ENCODE results near the gene PKD1. TPM values are rescaled to one million over a fixed set of nuclear protein-coding genes. Genes with fewer than 3 reads are reported as not detected.
"Not testable (repeated sequence)": the region's sequence is repeated elsewhere in the genome, so short reads cannot be mapped to it uniquely, and the experiment has no call there.

Gene PKD1
- polyA plus RNA-seq, 4 donors, result 55.0 to 101 (median 69.2) TPM

DNA sequence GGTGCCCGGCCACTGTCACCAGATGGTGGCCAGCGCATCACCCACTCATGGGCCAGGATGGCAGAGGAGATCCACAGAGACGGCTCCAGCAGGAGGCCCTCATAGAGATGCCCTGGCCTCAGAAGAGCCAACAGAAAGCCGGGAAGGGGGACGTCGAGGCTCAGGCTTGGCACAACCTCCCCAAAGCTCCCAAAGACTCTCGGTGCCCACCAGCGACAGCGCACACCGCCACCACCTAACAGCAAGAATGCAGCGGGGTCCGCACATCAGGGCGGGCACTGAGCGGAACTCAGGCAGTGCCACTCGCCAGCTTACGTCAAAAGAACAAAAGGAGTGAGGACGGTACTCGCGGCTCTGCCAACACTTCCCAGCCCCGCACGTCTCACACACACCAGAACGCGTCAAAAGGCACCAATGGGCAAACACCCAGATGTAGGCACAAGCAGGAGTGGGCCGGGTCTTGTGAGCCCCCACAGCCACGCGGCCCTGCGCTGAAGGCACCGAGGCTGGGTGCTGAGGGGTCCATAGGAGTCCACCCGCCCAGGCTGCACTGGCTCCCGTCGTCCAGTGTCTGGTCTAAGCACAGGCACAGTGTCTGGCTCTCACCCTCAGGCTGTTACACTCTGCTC lies 8.7 kb downstream of the PKD1 start:
- not testable (repeated sequence) for DNase-seq (ENCODE audit: low read depth in 4 of 4, low spot score in 3 of 4)

DNA sequence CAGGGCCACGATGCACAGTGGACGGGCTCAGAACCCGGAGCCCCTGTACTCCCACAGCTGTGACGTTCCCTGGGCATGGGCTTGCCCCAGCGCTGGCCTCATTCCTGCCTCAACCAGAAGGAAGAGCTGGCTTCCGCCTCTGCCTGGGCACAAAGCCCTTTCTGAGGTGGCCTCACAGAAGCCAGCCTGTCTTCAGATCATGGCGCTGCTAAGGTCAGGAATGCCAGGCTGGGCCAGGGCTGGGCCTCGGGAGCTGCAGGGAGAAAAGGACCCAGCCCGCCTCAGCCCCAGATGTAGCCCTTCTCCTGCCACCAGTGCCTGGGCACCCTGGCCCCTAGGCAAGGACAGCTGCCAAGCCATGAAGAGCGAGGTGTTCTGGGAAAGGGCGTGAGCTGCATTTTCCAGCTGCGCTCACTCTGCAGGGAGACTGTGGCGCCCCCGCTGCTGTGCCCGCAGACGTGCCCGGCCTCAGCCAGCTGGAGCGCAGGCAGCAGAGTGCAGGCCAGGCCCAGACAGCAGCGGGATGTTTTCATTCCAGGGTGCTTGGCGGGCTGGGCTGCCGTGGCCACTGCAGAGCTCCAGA lies 9.4 kb downstream of the PKD1 start:
- not testable (repeated sequence) for DNase-seq (ENCODE audit: low read depth in 4 of 4, low spot score in 3 of 4)

DNA sequence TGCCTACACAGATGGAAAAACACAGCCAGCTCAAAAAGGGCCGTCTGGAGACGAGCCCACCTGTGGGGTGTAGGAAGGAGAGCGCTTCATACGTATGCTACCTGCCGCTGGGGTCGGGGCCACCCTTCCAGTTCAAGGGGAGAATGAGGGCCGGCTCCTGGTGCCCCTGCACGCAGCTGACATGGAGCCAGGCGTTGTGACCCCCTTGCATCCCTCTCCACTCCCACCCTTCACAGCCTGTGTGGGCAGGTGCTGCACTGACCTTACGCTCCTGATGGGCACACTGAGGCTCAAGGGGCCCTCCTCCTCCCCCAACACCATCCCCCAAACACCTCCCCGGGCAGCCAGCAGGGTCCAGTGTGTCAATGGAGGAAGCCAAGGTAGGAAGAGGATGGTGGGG lies 10.1 kb downstream of the PKD1 start:
- not testable (repeated sequence) for DNase-seq (ENCODE audit: low read depth in 4 of 4, low spot score in 3 of 4)

DNA sequence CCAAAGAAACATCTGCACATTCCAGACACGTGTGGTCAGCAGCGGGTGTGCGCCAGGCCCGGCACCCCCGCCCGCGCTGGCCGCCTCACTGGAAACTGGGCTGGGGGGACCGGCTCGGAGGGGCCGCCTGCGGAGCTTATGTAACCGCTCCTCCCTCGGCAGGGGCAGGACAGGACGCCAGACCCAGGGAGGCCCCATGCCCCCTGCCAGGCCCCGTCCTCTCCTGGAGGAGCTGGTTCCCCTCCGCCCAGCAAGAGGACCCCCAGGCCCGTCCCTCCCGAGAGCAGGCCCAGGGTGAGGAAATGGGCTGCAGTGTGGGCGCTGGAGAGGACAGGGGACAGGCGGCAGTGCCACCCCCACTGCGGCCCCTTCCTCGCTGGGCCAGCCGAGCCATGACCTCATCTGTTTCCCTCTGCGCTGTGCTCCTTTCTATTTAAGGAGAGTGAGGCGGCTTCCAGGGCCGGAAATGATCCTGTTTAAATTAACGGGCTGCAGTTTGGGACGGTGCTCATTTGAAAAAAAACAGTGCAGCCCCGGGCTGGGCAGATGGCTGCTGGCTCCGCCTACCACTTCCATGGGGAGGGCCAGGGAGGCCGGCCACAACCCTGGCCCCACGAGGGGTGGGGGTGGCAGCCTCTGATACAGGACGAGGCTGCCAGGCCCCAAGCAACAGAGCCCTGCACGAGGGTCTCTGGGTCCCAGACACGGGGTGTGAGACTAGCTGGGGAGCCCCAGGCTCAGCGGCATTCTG lies 10.8 kb downstream of the PKD1 start:
- peak in 1 of 4 donors; percentile 31 for DNase-seq (ENCODE audit: low read depth in 4 of 4, low spot score in 3 of 4)

DNA sequence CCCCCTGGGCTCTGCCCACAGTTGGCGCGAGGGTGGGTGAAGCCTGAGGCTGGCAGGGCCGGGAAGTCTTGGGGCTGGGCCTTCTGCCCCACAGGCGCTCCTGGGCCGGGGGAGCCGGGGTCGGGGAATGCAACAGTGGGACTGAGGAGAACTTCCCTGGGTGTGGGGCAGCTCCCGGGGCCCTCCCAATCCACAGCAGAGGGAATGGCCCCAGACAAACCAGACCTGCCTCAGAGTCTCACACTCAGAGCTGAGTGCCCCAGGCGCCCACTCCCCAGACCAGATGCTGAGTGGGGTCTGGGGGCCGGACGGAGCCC lies 11.4 kb downstream of the PKD1 start:
- not testable (repeated sequence) for DNase-seq (ENCODE audit: low read depth in 4 of 4, low spot score in 3 of 4)

DNA sequence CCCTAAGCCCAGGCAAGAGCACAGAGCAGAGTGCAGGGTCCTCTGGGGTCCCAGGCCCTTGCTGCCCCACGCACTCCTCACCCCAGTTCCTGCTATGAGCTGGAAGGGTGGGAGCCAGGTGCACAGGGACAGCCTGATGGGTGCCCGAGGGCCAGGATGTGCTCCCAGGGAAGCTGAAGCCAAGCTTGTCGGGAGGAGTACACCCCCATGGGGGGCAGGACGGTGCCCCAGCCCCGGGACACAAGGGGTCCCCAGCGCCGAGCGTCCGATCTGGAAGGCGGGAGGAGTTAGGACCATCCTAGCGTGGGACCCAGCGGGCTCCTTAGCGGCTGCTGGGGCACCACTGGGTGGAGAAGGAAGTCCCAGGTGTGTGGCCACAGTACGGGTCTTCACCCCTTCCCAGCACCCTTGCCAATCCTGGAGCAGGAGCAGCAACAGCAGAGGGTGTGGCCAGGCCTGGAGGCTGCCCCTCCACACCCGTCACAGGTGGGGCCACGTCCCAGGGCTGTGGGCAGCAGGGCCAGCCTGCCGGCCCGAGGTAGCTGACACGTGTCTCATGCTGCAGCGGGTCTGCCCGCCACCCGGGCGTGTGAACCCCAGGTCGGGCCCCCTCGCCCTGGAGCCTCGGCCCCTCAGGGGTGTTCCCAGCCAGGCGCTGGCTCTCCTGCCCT lies 11.9 kb downstream of the PKD1 start:
- not testable (repeated sequence) for DNase-seq (ENCODE audit: low read depth in 4 of 4, low spot score in 3 of 4)

DNA sequence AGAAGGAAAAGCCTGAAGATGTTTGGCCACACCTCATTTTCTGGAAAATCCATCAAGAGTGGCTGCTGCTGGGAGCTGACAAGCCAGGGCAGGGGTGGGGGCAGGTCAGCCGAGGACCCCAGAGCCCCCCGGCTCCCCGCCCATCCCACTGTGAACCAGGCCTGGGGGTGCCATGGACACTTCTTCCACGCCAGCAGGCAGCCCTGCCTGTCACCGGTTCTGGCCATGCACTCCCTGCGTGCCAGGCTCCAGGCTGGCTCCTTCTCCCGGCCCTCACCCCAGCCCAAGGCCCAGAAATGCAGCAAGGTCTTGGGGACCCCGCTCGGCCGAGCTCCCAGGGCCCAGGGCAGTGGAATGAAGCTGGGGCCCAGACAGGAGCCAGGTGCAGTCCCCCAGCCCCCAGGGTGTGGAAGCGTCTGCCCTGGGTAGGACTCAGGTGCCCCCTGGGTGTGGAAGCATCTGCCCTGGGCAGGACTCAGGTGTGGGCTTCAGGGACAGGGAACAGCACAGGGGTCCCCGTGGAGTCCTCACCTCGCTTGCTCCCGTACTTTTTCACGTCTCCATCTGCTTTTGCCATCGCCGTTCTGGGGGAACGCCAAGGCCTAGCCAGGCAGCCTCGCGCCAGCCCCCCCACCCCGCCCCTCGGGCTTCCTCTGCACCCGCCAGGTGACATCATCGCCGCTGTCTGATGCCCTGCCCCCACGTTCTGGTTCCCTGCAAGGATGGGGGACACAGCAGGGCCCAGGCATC lies 12.6 kb downstream of the PKD1 start:
- not testable (repeated sequence) for DNase-seq (ENCODE audit: low read depth in 4 of 4, low spot score in 3 of 4)

DNA sequence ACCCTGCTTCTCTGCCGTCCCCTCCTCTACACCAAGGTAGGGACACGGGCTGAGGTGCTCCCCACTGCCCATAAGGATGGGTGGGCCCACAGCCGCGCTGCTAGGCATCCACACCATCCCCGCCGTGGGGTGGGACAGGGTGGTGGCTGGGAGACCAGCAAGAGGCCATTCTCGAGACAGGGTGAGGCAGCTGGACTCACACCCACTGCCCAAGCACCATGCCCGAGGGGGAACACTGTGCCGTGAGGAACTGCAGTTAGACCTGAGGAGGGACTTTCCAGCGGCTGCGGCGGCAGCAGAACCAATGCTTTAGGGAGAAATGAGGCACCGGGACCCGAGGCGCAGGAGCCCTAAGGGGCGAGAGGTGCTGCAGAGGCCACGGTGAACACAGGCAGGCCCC lies 13.3 kb downstream of the PKD1 start:
- no peak for DNase-seq (ENCODE audit: low read depth in 4 of 4, low spot score in 3 of 4)

DNA sequence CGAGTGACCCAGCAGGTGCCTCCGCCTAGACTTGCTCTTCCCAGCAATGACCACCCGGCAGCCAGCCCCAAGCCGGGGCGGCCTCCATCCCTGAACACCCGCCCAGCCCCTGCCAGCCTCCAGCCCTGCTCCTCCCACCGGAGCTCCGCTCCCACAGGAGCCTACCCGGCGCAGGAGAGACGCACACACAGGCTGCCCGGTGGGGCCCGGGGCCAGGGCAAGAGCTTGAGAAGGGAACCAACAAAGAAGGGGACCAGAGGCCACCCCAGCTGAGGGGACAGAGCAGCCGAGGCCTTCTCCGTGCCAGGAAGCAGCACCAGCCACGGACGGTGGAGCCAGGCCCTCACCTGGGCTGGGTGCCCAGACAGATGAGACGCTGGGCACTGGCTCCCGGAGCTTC lies 13.8 kb downstream of the PKD1 start:
- no peak for DNase-seq (ENCODE audit: low read depth in 4 of 4, low spot score in 3 of 4)

DNA sequence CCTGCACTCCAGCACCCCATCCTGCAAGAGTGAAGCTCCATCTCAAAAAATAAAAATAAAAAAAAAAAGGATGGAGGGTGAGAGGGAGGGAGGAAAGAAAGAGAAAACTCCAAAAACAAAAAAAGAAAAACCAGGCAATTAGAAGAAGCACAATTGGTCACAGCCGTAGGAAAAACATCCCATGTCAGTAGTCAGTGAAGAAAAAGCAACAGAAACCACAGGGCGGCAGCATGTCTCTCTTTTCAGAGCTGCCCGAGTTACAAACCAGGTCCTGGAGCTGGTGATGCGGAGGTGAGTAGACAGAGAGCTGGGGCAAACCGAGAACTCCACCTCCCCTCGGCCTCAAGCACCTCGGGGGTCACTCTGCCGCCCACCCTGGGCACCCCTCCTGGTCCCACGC lies 14.4 kb downstream of the PKD1 start:
- not testable (repeated sequence) for DNase-seq (ENCODE audit: low read depth in 4 of 4, low spot score in 3 of 4)

DNA sequence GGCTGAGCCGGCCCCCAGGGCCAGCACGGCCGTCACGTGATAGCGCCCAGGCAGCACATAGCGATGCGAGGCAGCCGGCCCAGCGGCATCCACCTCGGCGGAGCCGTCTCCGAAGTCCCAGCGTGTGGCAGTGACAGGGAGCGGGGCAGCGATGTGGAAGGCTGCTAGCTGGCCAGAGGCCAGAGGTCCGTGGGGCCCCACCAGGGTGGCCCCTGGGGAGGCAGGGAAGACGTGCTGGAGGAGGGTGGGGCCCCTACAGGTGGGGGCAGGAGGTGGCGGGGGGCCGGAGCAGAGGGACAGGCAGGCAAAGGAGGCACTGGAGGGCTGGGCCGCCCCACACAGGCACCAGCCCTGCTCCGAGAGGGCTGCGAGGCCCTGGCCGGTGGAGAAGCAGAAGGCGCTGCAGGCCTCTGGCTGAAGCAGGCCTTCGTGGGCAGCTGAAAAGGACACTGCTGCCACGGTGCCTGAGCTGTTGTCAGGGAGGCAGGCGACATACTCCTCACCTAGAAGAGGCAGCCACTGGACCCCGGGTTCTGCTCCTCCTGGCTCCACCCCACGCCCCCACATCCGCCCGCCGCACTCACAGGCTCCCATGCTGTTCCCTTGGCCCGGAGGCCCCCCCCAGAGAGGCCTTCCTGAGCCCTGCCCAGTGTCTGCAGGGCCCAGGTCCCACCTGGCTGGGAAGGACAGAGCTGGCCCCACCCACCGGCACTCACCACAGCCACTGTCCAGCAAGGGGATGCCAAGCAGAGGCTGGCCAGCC lies 17.6 kb downstream of the PKD1 start:
- not testable (repeated sequence) for DNase-seq (ENCODE audit: low read depth in 4 of 4, low spot score in 3 of 4)

DNA sequence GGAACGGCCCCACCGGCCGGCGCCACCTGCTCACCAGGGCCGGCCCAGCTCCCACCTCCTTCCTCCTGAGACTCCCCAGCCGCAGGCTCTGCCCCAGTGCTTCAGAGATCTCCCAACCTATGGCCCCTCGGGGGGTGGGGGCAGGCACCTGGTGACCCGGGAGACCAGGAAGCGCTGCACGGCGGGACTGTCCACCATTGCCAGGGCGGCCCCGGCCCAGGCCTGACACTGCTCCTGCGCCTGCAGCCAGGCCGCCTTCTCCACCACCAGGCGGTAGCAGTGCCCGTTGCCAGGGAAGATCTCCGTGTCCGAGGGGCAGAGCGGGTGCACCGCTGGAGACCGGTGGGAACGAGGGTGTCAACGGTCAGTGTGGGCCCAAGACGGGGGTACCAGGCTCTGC lies 18.4 kb downstream of the PKD1 start:
- not testable (repeated sequence) for DNase-seq (ENCODE audit: low read depth in 4 of 4, low spot score in 3 of 4)

DNA sequence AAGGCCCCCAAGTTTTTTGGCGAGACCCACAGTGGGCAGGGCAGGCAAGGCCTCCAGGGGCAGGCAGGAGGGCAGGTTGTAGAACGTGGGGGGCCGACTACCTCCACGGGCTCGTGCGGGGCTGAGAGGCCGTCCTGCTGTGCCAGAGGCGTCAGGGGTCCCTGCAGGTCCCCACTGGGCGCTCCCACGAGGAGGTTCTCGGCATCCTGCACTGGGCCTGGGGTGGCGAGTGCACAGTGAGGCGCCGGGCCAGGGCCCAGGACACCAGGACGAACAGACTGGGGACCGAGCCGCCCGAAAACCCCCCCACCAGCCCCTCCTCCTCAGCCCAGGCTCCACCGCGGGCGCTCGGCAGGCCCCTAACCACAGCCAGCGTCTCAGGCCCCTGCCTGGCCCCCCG lies 19.3 kb downstream of the PKD1 start:
- not testable (repeated sequence) for DNase-seq (ENCODE audit: low read depth in 4 of 4, low spot score in 3 of 4)

DNA sequence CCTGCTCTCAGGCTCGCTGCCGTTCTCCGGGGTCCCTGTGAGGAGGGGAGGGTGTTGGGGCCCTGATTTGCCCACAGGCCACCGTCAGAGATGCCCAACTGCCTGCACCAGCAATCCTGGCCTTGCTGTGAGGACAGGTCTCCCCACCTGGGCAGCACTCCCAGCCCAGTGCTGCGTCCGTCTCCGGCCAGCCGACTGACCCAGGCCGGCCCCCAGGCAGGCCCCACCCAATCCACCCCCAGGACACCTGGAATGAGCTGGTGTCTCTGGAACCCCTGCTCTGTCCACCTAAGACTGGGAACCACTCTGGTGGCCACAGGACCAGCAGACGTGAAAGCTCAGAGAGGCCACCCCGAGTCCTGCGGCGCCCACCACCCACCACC lies 20.1 kb downstream of the PKD1 start:
- no peak for DNase-seq (ENCODE audit: low read depth in 4 of 4, low spot score in 3 of 4)

DNA sequence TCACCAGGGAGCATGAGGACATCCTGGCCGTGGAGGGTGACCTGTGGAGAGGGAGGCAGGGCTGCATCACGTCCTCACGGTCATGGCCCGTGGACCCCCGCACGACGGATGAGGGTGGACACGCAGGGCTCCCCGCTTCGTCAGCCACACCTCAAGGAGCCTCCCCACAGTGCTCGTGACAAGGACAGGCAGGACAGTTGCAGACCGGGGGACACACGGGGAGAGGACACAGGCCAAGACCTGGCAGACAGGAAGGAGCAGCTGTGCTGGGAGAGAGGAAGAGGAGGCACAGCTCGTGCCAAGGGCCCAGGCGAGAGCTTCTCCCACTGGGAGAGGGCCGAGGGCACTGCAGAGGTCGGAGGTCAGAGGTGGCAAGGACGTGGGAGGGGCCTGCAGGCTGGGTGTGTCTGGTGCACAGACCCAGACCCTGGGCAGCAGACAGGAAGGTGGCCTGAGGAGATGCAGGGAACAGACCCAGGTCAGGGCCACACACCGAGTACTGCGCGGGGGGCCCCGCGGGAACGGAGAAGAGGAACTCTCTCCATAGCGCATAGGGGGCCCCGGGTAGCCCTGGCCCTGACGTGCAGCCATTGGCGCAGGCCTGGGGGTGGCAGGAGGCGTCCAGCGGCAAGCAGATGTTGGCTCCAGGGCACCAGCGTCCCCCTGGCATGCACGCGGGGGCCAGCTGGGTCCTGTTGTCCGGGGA lies 20.7 kb downstream of the PKD1 start:
- DNase-seq (ENCODE audit: low read depth in 4 of 4, low spot score in 3 of 4), result not testable (repeated sequence)

DNA sequence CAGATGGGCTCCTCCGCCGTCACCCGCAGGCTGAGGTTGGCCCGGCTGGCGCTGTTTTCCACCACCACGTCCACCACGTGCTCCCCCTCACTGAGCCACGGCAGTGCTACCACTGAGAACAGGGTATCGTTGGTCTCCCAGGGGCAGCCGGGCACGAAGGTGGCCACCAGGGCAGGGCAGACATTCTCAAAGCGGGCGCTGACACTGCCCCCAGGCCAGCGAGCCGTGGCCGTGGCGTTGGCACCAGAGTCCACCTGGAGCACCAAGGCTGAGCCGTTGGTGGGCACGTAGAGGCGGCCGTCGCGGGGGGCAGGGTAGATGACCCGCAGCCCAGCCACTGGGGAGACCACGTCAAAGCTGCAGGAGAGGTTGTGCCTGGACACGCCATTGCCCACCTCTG lies 21.5 kb downstream of the PKD1 start:
- DNase-seq (ENCODE audit: low read depth in 4 of 4, low spot score in 3 of 4), result not testable (repeated sequence)

DNA sequence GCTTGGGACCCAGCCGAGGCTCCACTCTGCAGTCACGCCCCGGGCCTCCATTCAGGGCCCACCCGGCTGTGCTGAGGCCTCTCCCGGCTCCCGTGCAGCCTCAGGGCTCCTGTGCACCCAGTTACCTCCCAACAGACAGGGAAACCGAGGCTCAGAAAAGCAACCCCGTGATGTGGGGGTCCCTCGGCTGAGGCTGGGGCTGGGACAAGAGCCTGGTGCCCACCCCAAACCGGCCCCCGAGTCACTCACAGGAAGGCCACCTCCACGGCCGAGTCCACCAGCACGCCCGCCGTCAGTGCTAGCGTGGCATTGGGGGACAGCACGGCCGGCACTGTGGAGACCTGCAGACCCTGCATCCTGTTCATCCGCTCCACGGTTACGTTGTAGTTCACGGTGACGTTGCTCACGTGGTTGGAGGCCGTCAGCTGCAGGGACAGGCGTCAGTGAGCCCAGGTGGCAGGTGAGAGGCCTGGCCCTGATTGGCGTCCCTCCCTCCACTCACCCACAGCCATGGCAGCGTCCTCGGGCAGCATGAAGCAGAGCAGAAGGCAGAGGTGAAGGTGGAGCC lies 23.1 kb downstream of the PKD1 start:
- not testable (repeated sequence) for DNase-seq (ENCODE audit: low read depth in 4 of 4, low spot score in 3 of 4)

DNA sequence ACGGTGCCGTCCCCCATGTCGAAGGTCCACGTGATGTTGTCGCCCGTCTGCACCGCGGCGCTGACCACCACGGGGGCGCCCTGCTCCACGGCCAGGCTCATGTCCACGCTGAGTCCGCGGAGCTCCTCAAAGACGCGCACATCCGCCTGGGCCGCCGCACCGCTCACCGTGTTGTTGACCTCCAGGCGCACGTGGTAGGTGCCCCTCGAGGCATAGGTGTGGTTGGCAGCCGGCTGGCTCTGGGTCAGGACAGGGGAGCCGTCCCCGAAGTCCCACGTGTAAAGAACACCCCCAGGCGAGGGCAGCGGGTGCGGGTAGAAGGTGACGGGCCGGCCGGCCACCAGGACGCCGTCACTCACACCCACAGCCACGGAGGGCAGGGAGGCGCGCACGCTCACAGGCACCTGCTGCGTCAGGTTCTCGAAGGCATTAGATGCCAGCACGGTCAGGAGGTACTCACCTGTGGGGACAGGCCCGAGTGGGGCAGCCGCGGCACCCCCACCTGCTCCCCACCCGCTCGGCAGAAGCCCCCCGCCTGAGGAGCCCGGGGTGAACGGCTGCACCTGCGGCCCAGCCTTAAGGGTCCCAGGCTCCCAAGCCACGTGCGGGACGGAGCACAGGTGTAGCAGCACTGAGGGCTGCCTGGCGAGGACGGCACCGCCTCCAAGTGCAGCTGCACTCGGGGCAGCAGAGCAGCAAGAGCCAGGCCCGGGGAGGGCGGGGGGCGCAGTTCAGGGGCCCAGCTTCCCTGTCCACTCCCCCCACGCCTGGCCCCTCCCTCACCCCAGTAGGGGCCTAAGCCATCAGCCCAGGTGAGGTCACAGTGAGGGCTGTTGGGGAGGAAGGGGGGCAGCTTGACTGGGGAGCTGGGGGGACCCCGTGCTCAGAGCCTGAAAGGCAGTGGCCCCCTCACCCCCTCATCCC lies 24.0 kb downstream of the PKD1 start:
- not testable (repeated sequence) for DNase-seq (ENCODE audit: low read depth in 4 of 4, low spot score in 3 of 4)

Data from right renal pelvis (tissue), 4 donors.